Ishikawa (cell line): ENCODE measurements around the gene GRHL3.

Source experiments
- CEBPB ChIP-seq: IDR thresholded peaks from 2 replicates; pipeline ENCODE4 v1.6.1; 2012
- CREB1 ChIP-seq: IDR thresholded peaks from 2 replicates; pipeline ENCODE4 v1.6.1; 2012; ENCODE audit warnings: low read depth
- EGR1 ChIP-seq: IDR thresholded peaks from 2 replicates; pipeline ENCODE4 v1.6.1; 2012
- EP300 ChIP-seq: IDR thresholded peaks from 2 replicates; pipeline ENCODE4 v1.6.1; 2012; ENCODE audit warnings: borderline replicate concordance
- FOXM1 ChIP-seq: IDR thresholded peaks from 2 replicates; pipeline ENCODE4 v1.6.1; 2012; ENCODE audit warnings: low read depth, borderline replicate concordance
- NFIC ChIP-seq: IDR thresholded peaks from 2 replicates; pipeline ENCODE4 v1.6.1; 2012
- RAD21 ChIP-seq: IDR thresholded peaks from 2 replicates; pipeline ENCODE4 v1.6.1; 2012; ENCODE audit warnings: low read depth
- TAF1 ChIP-seq: IDR thresholded peaks from 2 replicates; pipeline ENCODE4 v1.6.1; 2012; ENCODE audit warnings: low read depth, mild to moderate bottlenecking
- TCF12 ChIP-seq: IDR thresholded peaks from 2 replicates; pipeline ENCODE4 v1.6.1; 2012; ENCODE audit warnings: low read depth
- TEAD4 ChIP-seq: IDR thresholded peaks from 2 replicates; pipeline ENCODE4 v1.6.1; 2012
- YY1 ChIP-seq: IDR thresholded peaks from 2 replicates; pipeline ENCODE4 v1.6.1; 2012; ENCODE audit warnings: low read depth
- ZBTB7A ChIP-seq: IDR thresholded peaks from 2 replicates; pipeline ENCODE4 v1.6.1; 2012; ENCODE audit warnings: low read depth
- TF ChIP-seq, protein P1 (sequence below): IDR thresholded peaks from 2 replicates; pipeline ENCODE4 v1.6.1; 2012
- TF ChIP-seq, protein P2 (sequence below): IDR thresholded peaks from 2 replicates; pipeline ENCODE4 v1.6.1; 2012
- TF ChIP-seq, protein P3 (sequence below): IDR thresholded peaks from 2 replicates; pipeline ENCODE4 v1.6.1; 2012; ENCODE audit warnings: low read depth, mild to moderate bottlenecking

Gene GRHL3

DNA sequence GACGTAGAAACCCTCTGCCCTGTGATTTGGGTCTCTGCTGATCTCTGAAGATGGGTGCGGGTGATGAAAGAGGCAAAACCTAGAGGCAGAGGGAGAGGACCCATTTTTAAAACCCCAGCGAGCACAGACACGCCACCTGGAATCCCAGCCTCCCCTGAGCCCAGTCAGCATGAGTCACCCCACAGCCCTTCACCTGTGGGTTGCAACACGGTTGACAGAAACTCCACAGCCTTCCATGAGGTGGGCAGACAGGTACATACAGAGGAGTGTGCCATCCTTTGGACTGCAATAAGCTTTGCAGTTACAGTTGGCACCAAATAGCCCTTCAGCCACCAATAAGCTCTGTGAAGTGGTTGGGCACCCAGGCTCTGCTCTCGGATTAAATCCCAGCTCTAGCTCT is 2.1 kb upstream of the GRHL3 start:
- no peak for TF ChIP-seq TEAD4
- TF ChIP-seq ZBTB7A = no peak
- no peak for TF ChIP-seq EGR1
- no peak for TF ChIP-seq RAD21
- TF ChIP-seq, protein P1, sequence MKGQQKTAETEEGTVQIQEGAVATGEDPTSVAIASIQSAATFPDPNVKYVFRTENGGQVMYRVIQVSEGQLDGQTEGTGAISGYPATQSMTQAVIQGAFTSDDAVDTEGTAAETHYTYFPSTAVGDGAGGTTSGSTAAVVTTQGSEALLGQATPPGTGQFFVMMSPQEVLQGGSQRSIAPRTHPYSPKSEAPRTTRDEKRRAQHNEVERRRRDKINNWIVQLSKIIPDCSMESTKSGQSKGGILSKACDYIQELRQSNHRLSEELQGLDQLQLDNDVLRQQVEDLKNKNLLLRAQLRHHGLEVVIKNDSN = no peak
- no peak for TF ChIP-seq CEBPB
- TF ChIP-seq YY1 = no peak
- TF ChIP-seq FOXM1 = no peak
- no peak for TF ChIP-seq CREB1
- no peak for TF ChIP-seq EP300

DNA sequence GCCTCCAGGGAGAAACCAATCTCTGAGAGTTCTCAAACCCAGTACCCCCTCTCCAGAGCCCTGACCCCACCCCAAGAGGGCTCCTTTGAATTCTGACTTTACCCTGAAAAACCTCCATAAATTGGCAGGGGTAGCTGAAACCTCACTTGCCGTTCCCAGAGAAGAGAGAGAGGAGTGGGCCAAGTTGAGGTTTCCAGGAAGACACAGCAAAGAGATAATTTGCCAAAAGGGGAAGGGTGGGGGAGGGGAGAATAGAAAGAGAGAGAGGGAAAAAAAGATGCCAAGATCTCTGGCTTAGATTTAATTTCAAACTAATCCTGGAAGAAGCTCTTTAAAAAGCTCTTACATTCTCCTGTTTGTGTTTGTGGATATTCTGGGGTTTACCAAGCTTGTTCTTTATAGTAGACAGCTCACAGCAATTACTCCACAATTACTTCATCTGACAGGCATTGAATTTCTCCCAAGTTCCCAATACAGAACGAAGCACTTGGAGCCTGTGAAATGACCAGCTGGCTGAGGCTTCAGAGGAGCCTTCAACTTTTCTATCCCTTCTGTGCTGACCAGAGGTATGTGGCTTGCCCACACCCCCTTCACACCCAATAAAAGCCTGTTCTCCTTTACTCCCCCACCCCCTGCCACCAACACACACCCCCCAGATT is 1.1 kb upstream of the GRHL3 start:
- no peak for TF ChIP-seq TAF1
- TF ChIP-seq EGR1 = no peak
- TF ChIP-seq, protein P2, sequence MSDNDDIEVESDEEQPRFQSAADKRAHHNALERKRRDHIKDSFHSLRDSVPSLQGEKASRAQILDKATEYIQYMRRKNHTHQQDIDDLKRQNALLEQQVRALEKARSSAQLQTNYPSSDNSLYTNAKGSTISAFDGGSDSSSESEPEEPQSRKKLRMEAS = no peak
- no peak for TF ChIP-seq ZBTB7A
- TF ChIP-seq, protein P1 = no peak
- no peak for TF ChIP-seq RAD21
- TF ChIP-seq CREB1 = no peak
- TF ChIP-seq FOXM1 = no peak
- no peak for TF ChIP-seq EP300
- no peak for TF ChIP-seq YY1
- TF ChIP-seq CEBPB = no peak
- TF ChIP-seq TCF12 = no peak
- no peak for TF ChIP-seq NFIC
- TF ChIP-seq, protein P3, sequence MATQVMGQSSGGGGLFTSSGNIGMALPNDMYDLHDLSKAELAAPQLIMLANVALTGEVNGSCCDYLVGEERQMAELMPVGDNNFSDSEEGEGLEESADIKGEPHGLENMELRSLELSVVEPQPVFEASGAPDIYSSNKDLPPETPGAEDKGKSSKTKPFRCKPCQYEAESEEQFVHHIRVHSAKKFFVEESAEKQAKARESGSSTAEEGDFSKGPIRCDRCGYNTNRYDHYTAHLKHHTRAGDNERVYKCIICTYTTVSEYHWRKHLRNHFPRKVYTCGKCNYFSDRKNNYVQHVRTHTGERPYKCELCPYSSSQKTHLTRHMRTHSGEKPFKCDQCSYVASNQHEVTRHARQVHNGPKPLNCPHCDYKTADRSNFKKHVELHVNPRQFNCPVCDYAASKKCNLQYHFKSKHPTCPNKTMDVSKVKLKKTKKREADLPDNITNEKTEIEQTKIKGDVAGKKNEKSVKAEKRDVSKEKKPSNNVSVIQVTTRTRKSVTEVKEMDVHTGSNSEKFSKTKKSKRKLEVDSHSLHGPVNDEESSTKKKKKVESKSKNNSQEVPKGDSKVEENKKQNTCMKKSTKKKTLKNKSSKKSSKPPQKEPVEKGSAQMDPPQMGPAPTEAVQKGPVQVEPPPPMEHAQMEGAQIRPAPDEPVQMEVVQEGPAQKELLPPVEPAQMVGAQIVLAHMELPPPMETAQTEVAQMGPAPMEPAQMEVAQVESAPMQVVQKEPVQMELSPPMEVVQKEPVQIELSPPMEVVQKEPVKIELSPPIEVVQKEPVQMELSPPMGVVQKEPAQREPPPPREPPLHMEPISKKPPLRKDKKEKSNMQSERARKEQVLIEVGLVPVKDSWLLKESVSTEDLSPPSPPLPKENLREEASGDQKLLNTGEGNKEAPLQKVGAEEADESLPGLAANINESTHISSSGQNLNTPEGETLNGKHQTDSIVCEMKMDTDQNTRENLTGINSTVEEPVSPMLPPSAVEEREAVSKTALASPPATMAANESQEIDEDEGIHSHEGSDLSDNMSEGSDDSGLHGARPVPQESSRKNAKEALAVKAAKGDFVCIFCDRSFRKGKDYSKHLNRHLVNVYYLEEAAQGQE = no peak
- TF ChIP-seq TEAD4 = no peak

DNA sequence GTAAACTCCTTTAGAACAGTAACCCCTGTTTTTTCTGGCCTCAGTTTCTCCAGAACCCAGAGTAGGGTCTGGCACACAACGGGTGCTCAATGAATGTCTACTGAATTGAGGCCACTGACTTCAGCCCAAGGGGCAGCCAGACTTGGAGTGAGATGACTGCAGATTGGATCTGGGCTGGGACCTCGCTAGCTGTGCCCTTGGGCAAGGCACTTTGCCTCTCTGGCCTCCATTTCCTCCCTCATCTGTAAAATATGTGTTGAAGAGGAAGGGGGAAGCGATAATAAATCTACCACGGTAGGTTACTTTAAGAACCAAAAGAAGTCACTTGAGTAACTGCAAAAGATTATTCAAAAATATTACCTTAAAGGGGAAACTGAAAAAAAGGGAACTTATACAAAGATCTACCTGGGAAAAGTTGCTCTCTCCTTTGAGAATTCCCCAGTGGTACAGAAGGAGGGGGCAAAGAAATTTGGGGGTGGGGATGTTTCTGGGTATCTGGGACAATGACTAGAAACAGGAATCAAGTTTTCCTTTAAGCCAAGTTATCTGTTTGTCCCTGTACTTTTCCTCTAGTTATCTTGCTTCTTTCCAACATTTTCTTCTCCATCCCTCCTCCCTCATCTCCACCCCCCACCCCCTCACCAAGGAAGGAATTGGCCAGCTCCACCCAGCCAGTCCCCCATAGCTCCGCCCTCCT is 394 bp upstream of the GRHL3 start:
- TF ChIP-seq, protein P1 = no peak
- TF ChIP-seq NFIC (no peak), TAF1 (no peak), EP300 (no peak), EGR1 (no peak), CREB1 (no peak), FOXM1 (no peak), RAD21 (no peak)
- TF ChIP-seq, protein P2 = no peak

DNA sequence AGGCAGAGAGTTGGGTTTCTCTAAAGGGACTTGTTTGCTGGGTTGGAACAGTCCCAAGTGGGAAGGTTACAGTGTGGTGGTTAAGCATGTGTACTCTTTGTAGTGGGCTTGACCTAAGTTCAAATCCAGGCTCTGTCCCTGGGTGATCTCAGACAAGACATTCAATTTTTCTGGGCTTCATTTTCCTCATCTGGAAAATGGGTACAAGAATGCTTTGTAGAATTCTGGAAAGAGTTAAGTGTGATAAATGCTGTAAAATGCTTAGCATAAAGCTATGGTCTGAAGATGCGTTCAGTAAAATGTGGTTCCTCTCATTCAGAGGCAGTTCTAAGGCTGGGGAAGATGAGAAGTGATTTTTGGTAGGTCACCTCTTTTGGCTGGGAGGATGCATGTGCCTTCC is 805 bp downstream of the GRHL3 start:
- TF ChIP-seq, protein P1 = no peak
- no peak for TF ChIP-seq CEBPB
- TF ChIP-seq, protein P2 = no peak
- TF ChIP-seq NFIC = no peak
- no peak for TF ChIP-seq RAD21
- TF ChIP-seq, protein P3 = no peak
- TF ChIP-seq TEAD4 = no peak
- no peak for TF ChIP-seq ZBTB7A
- TF ChIP-seq YY1 = no peak
- no peak for TF ChIP-seq FOXM1
- no peak for TF ChIP-seq TCF12
- no peak for TF ChIP-seq TAF1
- no peak for TF ChIP-seq EGR1
- TF ChIP-seq EP300 = no peak
- TF ChIP-seq CREB1 = no peak
